Jurkat, Clone E6-1 (cell line): ENCODE results near the gene NACC2.

Experiments
- DNase-seq: peaks from one replicate; pipeline ENCODE4 v3.0.0-alpha.2; 2011; ENCODE audit warnings: low read depth, low spot score
- H3K4me3 ChIP-seq: 2 replicates; pipeline ENCODE4 v1.5.1; 2011; ENCODE audit warnings: mild to moderate bottlenecking, low read length, control low read depth, moderate library complexity

The NACC2 gene

DNA sequence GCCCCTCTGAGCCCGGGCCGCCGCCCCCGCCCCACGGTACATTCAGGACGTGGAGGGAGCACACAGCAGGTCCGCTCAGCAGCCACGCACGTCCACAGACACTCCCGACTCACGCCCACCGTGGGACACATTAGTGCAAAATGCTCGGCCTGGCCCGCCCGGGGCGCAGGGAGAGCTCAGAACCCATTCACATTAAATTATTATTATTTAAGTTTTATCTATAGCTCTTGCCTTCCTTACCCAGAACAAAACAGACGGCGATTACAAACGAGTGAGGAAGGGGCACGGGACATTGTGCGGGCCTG, 86.4 kb downstream of the NACC2 start:
- DNase-seq: no peak
- no peak overlapping the region for H3K4me3 ChIP-seq

- no peak for DNase-seq
Measured at GRCh38 chr9:136007934-136008692, 87.0 kb downstream of the NACC2 start.

GRCh38 chr9:136007276-136007933, 87.7 kb downstream of the NACC2 start:
- no peak for DNase-seq
- H3K4me3 ChIP-seq: no peak overlapping the region

More at GRCh38 chr9:136007934-136008692, 87.0 kb downstream of the NACC2 start:
- no peak overlapping the region for H3K4me3 ChIP-seq

GRCh38 chr9:136006169-136006568, 88.9 kb downstream of the NACC2 start:
- DNase-seq: no peak

DNA sequence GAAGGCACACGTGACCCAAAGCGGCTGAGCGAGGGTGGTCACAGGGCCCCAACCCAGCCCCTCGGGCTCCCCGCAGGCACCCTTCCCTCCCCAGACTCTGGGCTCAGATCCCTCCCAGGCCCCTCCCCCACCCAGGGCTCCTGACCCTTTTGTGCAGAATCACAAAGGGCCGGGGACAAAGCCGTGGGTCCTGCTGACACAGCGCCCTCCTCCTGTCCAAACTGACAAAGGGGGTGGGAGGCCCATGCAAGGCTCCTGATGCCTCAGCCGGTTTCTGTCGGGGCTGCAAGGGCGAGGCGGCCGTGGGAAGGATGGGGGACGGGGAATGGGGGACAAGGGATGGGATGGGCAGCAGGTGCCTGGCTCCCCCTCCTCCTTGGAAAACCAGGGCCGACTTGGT, 90.4 kb downstream of the NACC2 start:
- DNase-seq: no peak
- H3K4me3 ChIP-seq: no peak overlapping the region

More at GRCh38 chr9:136006169-136006568, 88.9 kb downstream of the NACC2 start:
- no peak overlapping the region for H3K4me3 ChIP-seq

DNA sequence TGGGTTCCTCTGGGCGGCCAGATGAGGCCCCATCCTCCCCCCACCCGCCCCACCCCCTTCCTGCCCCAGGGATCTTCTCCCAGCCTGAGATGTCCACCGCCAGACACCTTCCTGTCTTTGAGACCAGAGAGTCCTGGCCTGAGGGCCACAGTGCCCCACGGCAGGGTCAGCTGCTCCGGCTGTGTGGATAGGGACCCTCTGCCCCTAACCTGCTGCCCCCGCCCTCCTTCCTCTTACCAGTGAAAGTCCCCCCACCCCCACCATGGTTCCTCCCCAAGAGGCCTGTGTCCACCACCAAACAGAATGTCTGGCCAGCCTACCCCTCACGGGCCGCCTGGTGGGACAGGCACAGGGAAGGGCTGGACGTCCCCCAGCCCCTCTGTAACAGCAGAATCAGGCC, 90.9 kb downstream of the NACC2 start:
- no peak for DNase-seq

DNA sequence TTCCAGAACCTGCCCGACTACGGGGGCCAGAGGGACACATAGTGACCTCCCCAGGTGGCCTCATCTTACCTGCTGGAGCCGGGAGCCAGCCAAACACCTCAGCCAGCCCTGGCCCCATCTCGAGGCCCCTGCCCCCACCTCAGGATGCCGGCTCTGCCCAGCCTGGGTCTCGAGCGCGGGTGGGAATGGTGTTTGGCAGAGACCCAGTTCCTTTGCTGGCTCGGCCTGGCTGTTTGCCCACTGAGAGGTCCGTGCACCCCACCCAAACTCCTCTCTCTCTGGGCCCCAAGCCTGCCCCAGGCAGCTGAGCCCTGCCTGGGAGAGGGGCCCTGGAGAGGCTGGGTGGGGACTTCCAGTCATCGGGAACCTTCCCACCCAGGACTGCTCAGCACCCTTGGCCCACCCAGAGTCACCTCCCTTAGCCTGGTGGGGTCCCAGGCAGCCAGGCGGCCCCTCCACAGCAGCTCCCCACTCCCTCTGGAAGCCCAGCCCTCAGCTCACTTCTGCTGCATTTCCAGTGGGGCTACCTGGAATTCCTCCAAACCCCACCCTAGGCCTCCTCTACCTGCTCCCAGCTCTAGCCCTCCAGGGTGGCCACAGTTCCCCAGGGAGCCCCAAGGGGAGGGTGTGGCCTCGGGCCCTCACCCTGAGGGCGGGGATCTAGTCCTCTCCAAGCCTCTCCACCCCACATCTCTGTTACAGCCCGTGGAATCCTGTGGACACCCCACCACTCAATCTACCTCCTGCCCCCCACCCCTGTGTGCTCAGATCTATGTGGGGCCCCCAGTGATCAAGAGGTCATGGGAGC, 91.5 kb downstream of the NACC2 start:
- DNase-seq: no peak
- H3K4me3 ChIP-seq: no peak overlapping the region

More for the DNA sequence above, 90.9 kb downstream of the NACC2 start:
- no peak overlapping the region for H3K4me3 ChIP-seq

DNA sequence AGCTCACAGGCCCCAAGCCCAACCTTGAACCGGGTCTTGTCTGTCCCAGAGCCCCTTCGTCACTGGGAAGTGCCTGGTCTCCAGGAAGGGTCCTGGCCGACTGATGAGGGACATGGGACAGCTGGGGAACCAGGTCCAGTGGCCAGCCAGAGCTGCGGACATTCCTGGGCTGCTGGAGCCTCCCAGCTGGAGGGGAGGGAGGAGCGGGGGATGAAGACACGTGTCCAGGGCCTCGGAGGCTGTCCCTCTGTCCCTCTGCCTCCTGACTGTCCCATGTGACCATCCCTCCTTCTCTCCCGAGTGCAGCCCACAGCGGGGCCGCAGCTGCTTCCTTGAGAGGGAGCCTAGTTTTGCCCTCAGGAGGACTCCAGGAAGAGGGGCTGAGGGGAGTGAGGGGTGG, 92.2 kb downstream of the NACC2 start:
- H3K4me3 ChIP-seq: no peak overlapping the region

DNA sequence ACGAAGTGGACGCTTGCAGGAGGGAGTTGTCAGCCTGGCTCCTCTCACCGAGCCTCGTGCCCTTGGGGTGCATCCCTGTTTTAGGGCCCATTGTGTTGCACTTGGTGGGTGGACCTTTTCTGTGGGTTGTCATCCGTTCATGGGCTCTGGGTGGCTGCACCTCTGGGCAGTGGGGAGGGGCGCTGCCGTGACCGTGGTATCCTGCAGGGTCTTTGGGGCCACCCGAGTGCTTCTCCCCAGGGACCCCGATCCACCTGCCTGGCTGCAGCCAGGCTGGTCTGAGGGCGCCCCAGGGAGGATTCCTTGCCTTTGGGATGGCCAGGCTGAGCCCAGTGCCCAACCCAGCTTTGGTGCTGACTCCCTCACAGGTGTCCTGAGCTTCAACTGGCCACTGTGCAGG, 92.9 kb downstream of the NACC2 start:
- DNase-seq: no peak
- H3K4me3 ChIP-seq: no peak overlapping the region

More for the DNA sequence above, 92.2 kb downstream of the NACC2 start:
- no peak for DNase-seq

- no peak for DNase-seq
- H3K4me3 ChIP-seq: no peak overlapping the region
Measured at GRCh38 chr9:136001231-136001630, 93.9 kb downstream of the NACC2 start.

DNA sequence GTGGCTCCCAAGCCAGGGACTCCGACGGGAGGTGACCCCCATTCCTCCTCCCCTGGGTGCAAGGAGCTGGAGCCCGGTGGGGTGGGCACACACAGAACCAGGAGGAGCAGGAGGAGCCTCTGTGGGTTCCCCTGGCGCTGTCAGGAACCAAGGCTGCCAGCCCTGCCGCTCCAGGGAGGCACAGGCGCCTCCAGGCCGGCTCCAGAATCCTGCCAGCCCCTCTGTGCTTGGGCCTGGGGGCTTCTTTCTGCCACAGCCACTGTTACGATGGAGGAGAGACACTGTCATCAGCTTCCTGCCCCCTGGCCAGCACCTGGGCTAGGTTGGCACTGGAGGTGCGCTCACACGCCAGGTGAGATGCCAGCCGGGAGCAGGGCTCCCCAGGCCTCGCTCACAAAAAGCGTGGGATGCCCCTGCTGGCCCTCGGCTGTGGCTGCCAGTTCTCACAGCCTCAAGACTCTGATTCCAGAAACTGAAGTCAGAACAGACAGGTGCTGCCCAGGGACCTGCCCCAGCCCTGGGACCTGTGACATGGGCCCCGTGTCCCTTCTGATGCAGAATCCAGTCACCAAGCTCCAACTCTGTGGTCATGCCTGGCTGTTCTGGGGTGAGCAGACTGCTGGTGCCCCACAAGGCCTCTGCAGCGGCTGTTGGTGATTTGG, 96.5 kb downstream of the NACC2 start:
- H3K4me3 ChIP-seq: no peak overlapping the region
- no peak for DNase-seq

DNA sequence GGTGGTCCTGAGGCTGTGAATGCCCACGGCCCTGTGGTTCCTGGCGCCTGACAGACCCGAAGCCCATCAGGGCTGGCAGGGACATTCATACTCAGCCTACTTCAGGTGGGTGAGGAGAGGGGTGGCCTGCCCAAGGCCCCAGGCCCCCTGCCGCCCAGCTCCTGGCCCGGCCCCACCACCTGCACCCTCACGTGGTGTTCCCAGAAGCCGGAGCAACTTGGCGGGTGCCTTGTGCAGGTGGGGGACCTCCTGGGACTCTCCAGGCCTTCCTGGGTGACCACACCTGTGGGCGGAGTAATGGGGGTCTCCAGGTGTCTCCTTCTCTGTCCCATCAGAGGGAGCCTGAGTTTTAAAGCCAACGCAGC, 97.1 kb downstream of the NACC2 start:
- DNase-seq: no peak
- no peak overlapping the region for H3K4me3 ChIP-seq

DNA sequence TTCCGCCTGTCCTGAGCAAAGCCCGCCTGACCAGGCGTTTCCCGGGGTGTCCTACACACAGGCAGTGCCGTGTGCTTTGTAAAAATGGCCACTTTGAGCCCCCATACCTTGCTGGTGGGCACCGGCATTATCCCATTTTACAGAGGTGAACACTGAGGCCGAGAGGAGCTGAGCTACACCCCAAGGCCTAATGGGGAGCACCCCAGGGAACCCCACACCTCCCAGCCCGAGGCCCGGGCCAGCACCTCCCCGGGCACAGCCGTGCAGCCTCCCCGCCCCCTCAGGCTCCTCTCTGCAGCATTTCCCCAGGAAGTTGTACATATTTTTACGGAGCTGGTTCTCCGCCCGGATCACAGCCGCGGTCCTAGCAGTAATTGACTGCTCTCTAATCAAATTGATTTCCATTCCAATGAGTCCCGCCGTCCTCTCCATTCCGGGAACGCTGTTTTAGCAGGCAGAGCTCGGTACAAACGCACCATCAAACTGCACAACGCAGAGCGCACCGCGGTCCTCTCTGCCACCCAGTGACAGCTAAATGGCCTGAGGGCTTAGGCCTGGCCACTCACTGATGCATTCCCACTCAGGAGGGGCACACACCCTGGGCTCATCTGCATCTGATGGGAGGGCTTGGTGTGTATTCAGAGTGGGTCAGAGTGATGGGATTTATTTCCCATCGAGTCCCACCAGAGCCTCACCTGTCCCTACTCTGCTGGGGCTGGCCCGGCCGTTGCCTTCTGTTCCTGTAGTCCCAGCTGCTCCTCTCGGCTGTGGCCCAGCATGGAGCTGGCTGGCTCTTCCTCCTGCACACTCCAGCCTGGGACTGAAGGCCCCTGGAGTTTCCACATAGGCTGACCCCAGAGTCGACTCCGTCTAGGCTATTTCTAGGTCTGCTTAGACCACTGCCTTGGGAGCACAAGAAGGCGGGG, 97.7 kb downstream of the NACC2 start:
- no peak overlapping the region for H3K4me3 ChIP-seq
- DNase-seq: no peak

GRCh38 chr9:135995816-135996215, 99.3 kb downstream of the NACC2 start:
- H3K4me3 ChIP-seq: no peak overlapping the region
- DNase-seq: no peak

DNA sequence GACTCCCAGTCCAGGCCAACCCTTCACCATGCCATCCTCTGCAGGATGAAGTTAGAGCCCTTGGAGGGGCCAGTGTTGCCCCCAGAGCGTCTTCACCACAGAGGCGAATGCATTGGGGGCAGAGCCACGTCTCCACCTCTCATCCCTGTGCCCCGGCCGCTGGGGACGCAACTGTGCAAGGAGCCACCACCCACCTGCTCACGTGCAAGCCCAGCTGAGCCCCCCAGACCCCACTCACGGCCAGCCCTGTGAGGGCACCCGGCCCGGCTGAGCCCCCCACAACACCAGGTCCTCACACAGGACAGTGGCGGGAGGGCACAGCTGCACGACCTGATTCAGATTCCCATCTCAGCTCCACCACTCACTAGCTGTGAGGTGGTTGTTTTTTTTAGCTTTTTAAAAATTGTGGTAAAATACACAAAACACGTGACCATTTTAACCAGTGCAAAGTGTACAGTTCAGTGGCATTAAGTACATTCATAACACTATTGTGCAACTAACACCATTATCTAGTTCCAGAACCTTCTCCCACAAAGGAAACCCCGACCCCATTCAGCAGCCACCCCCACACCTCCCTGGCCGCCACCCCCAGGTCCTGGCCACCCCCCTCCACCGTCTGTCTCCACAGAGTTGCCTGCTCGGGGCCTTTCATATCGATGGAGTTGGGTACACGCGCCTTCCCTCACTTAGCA, 100.4 kb downstream of the NACC2 start:
- DNase-seq: no peak
- H3K4me3 ChIP-seq: no peak overlapping the region

DNA sequence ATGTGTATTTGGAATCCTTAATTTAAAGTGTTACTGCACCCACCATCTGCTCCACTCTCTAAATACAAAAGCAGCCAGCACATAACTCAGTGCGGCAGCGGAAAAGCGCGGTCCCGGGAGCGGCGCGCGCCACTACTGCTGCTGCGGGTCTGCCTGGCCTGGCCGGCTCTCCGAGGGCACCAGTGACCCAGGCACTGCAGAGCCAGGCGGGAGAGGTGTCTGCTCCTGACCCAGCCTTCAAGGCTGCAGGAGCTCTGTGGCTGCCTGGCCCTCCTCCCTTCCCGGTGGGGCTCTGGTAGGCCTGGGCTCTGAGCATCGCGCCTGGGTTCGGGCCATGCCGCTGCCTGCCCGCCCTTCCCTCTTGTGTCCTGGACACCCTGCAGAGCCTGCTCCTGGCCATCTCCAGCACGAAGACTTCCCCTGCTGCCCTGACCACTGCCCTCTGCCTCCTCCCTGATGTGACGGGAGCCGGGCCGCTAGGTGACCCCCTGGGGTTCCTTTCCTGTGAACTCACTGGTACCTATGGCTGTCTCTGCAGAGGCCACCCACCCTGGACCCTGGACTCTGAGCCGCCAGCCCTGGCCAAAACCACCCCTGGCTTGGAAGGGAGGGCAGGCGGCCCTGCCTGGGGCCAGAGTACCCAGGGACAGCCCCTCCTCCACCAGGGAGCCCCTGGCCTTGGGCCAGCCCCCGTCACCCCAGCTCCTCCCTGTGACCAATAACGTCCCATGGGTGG, 101.2 kb downstream of the NACC2 start:
- no peak overlapping the region for H3K4me3 ChIP-seq
- no peak for DNase-seq

- no peak for DNase-seq
- H3K4me3 ChIP-seq: no peak overlapping the region
Measured at GRCh38 chr9:135993409-135993742, 101.7 kb downstream of the NACC2 start.
